ENCODE measurements around the gene HJURP.

The HJURP gene

GRCh38 chr2:233847248-233847898 lies 7.0 kb downstream of the HJURP start:
- DNase-seq: no peak

- DNase-seq: no peak
Observed at GRCh38 chr2:233846387-233847247, 7.7 kb downstream of the HJURP start.

- no peak for DNase-seq
Observed at GRCh38 chr2:233845301-233846060, 8.9 kb downstream of the HJURP start.

GRCh38 chr2:233844836-233845235 lies 9.5 kb downstream of the HJURP start:
- DNase-seq: no peak

GRCh38 chr2:233844064-233844807 lies 10.1 kb downstream of the HJURP start:
- no peak for DNase-seq

GRCh38 chr2:233841183-233841582 lies 13.2 kb downstream of the HJURP start:
- DNase-seq: no peak

- no peak for DNase-seq
Observed at GRCh38 chr2:233840520-233840919, 13.8 kb downstream of the HJURP start.

- no peak for DNase-seq
Observed at GRCh38 chr2:233839447-233839820, 14.9 kb downstream of the HJURP start.

GRCh38 chr2:233838726-233839446 lies 15.4 kb downstream of the HJURP start:
- DNase-seq: no peak

- no peak for DNase-seq
Observed at GRCh38 chr2:233838251-233838650, 16.1 kb downstream of the HJURP start.

- no peak for DNase-seq
Observed at GRCh38 chr2:233837694-233838229, 16.6 kb downstream of the HJURP start.

- no peak for DNase-seq
Observed at GRCh38 chr2:233836359-233836758, 18.0 kb downstream of the HJURP start.

- DNase-seq: no peak
Observed at GRCh38 chr2:233835230-233836186, 18.8 kb downstream of the HJURP start.

- DNase-seq: no peak
Observed at GRCh38 chr2:233833345-233833744, 21.0 kb downstream of the HJURP start.

- DNase-seq: no peak
Observed at GRCh38 chr2:233832869-233833311, 21.4 kb downstream of the HJURP start.

- no peak for DNase-seq
Observed at GRCh38 chr2:233832414-233832813, 21.9 kb downstream of the HJURP start.

- DNase-seq: no peak
Observed at GRCh38 chr2:233831861-233832260, 22.5 kb downstream of the HJURP start.

- no peak for DNase-seq
Observed at GRCh38 chr2:233831011-233831721, 23.2 kb downstream of the HJURP start.

- no peak for DNase-seq
Observed at GRCh38 chr2:233830111-233830802, 24.1 kb downstream of the HJURP start.

Data from activated naive CD4-positive, alpha-beta T cell (primary cell).